ENCODE data around the gene ZNF79.
A peak's percentile ranks its signal among the peaks of the same experiment; 100 is the strongest.

Gene ZNF79
- long read RNA-seq, donor 1, partial matches to known transcripts: 8,488 of 8,758 reads
- long read RNA-seq, donor 1, other reads (novel, unspliced or antisense): 269 of 8,758 reads
- long read RNA-seq, donor 2, partial matches to known transcripts: 5,153 of 5,366 reads
- long read RNA-seq, donor 2, other reads (novel, unspliced or antisense): 211 of 5,366 reads
- long read RNA-seq, donor 3, partial matches to known transcripts: 1,507 of 2,903 reads
- long read RNA-seq, donor 3, other reads (novel, unspliced or antisense): 1,395 of 2,903 reads
- long read RNA-seq, donor 4, partial matches to known transcripts: 4,133 of 4,288 reads
- long read RNA-seq, donor 4, other reads (novel, unspliced or antisense): 152 of 4,288 reads
- long read RNA-seq, donor 5, partial matches to known transcripts: 6,384 of 6,600 reads
- long read RNA-seq, donor 5, other reads (novel, unspliced or antisense): 215 of 6,600 reads
- long read RNA-seq, donor 6, partial matches to known transcripts: 5,167 of 5,291 reads
- long read RNA-seq, donor 6, other reads (novel, unspliced or antisense): 122 of 5,291 reads
- long read RNA-seq, donor 7, partial matches to known transcripts: 0 of 3 reads
- long read RNA-seq, donor 7, other reads (novel, unspliced or antisense): 0 of 3 reads
- long read RNA-seq, donor 8, partial matches to known transcripts: 4,594 of 4,769 reads
- long read RNA-seq, donor 8, other reads (novel, unspliced or antisense): 173 of 4,769 reads

GRCh38 chr9:127423934-127424675 is at the start of gene ZNF79:
TSS of gene ZNF79 (plus strand) at chr9:127424382. CDS start at chr9:127424788, 406 bp downstream.
- peak; percentile 98 for DNase-seq

GRCh38 chr9:127380479-127380878 is 43.7 kb upstream of the ZNF79 start:
- DNase-seq: no peak

GRCh38 chr9:127382541-127382940 is 41.6 kb upstream of the ZNF79 start:
- DNase-seq: no peak

GRCh38 chr9:127384016-127384730 is 40.0 kb upstream of the ZNF79 start:
- DNase-seq: no peak

- no peak for DNase-seq
Observed at GRCh38 chr9:127384901-127385300, 39.3 kb upstream of the ZNF79 start.

GRCh38 chr9:127386249-127386648 is 37.9 kb upstream of the ZNF79 start:
- no peak for DNase-seq

- DNase-seq: no peak
Observed at GRCh38 chr9:127386981-127387380, 37.2 kb upstream of the ZNF79 start.

- DNase-seq: peak; percentile 59
Observed at GRCh38 chr9:127388037-127388855, 35.9 kb upstream of the ZNF79 start.

- DNase-seq: no peak
Observed at GRCh38 chr9:127388856-127389238, 35.3 kb upstream of the ZNF79 start.

GRCh38 chr9:127389381-127390247 is 34.6 kb upstream of the ZNF79 start:
- DNase-seq: no peak

- DNase-seq: no peak
Observed at GRCh38 chr9:127390248-127390545, 34.0 kb upstream of the ZNF79 start.

GRCh38 chr9:127390563-127390962 is 33.6 kb upstream of the ZNF79 start:
- no peak for DNase-seq

- no peak for DNase-seq
Observed at GRCh38 chr9:127392166-127392565, 32.0 kb upstream of the ZNF79 start.

- no peak for DNase-seq
Observed at GRCh38 chr9:127392976-127393375, 31.2 kb upstream of the ZNF79 start.

- DNase-seq: no peak
Observed at GRCh38 chr9:127393645-127394044, 30.5 kb upstream of the ZNF79 start.

- DNase-seq: no peak
Observed at GRCh38 chr9:127395497-127396252, 28.5 kb upstream of the ZNF79 start.

GRCh38 chr9:127396253-127396807 is 27.9 kb upstream of the ZNF79 start:
- DNase-seq: no peak

GRCh38 chr9:127396808-127397645 is 27.2 kb upstream of the ZNF79 start, which contains the start of gene SLC2A8:
TSS of gene SLC2A8 (plus strand) at chr9:127397169. CDS start at chr9:127397231, 62 bp downstream.
- DNase-seq: peak; percentile 95
